Liver (tissue), 3 donors: ENCODE data around the gene MBD3L2.
"Not testable (repeated sequence)": the region's sequence is repeated elsewhere in the genome, so short reads cannot be mapped to it uniquely, and the experiment has no call there.

Experiments
- NR2F2 ChIP-seq: IDR thresholded peaks from 2 replicates; pipeline ENCODE4 v1.6.1; 2016; ENCODE audit warnings: antibody characterized with exemption
- SP1 ChIP-seq: IDR thresholded peaks from 2 replicates; pipeline ENCODE4 v1.6.1; 2018; ENCODE audit warnings: antibody characterized with exemption, mild to moderate bottlenecking
- TAF1 ChIP-seq: conservative IDR thresholded peaks from 2 replicates; pipeline ENCODE4 v1.6.1; 2016; ENCODE audit warnings: antibody characterized with exemption, mild to moderate bottlenecking
- YY1 ChIP-seq: IDR thresholded peaks from 2 replicates; pipeline ENCODE4 v1.6.1; 2016; ENCODE audit warnings: antibody characterized with exemption, mild to moderate bottlenecking
- TF ChIP-seq, protein P1 (sequence below): fragments of 150-350 bp; IDR thresholded peaks from 2 replicates; pipeline ENCODE4 v1.5.1; 2017; ENCODE audit warnings: improper control_type of control experiment, low read depth, low read length; ENCODE audit not compliant: missing input control
- donor health status: healthy.
- donor health status: healthy.

- not testable (repeated sequence) for TF ChIP-seq TAF1, YY1, SP1, NR2F2
- TF ChIP-seq, protein P1, sequence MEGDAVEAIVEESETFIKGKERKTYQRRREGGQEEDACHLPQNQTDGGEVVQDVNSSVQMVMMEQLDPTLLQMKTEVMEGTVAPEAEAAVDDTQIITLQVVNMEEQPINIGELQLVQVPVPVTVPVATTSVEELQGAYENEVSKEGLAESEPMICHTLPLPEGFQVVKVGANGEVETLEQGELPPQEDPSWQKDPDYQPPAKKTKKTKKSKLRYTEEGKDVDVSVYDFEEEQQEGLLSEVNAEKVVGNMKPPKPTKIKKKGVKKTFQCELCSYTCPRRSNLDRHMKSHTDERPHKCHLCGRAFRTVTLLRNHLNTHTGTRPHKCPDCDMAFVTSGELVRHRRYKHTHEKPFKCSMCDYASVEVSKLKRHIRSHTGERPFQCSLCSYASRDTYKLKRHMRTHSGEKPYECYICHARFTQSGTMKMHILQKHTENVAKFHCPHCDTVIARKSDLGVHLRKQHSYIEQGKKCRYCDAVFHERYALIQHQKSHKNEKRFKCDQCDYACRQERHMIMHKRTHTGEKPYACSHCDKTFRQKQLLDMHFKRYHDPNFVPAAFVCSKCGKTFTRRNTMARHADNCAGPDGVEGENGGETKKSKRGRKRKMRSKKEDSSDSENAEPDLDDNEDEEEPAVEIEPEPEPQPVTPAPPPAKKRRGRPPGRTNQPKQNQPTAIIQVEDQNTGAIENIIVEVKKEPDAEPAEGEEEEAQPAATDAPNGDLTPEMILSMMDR: not testable (repeated sequence)
Measured at GRCh38 chr19:7030278-7030677, 18.8 kb upstream of the MBD3L2 start, which contains the start of gene MBD3L5.
